Measurements from ENCODE around the gene DNAI2. TPM values are rescaled to one million over a fixed set of nuclear protein-coding genes. Genes with fewer than 3 reads are reported as not detected.
A peak's percentile ranks its signal among the peaks of the same experiment; 100 is the strongest.

Gene DNAI2
- total and polyA plus RNA-seq, 9 of the 15 experiments (the other 6 are each of a cell fraction or from before 2014, with no cell fraction given): not detected

DNA sequence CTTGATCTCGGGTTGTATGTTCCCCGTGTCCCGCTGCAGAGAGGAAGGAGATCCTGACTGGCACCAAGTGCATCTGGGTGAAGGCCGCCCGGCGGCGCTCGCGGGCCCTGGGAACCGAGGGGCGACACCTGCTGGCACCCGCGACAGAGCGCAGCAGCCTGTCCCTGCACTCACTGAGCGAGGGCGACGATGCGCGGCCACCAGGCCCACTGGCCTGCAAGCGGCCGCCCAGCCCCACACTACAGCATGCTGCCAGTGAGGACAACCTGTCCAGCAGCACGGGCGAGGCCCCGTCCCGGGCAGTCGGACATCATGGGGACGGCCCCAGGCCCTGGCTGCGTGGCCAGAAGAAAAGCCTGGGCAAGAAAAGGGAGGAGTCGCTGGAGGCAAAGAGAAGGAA lies 80.1 kb downstream of the DNAI2 start (continued):
- TF ChIP-seq XRCC5 (IDR thresholded peaks at IDR 0.05; ENCODE audit: low read depth, low read length): peak; percentile 66; the same call in 1 of the 2 replicates
- TF ChIP-seq, protein P1, sequence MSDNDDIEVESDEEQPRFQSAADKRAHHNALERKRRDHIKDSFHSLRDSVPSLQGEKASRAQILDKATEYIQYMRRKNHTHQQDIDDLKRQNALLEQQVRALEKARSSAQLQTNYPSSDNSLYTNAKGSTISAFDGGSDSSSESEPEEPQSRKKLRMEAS (CRISPR knock-in tag; IDR thresholded peaks at IDR 0.05): 0 out of 2 replicates have a peak, but pooled peaks have one; percentile 15
- no peak for TF ChIP-seq HMG20B (CRISPR knock-in tag; IDR thresholded peaks at IDR 0.05)
- no peak for TF ChIP-seq KLF16 (IDR thresholded peaks at IDR 0.05)
- TF ChIP-seq JUND (IDR thresholded peaks at IDR 0.05; ENCODE audit: borderline replicate concordance, low read depth, low read length): peak; percentile 36; the same call in 1 of the 2 replicates
- no peak for TF ChIP-seq JUND (tag; IDR thresholded peaks at IDR 0.05; ENCODE audit: borderline replicate concordance, low read depth, low read length)
- TF ChIP-seq CREM (IDR thresholded peaks at IDR 0.05; ENCODE audit: low read depth): peak; percentile 48; the same call in 1 of the 2 replicates
- TF ChIP-seq, protein P2, sequence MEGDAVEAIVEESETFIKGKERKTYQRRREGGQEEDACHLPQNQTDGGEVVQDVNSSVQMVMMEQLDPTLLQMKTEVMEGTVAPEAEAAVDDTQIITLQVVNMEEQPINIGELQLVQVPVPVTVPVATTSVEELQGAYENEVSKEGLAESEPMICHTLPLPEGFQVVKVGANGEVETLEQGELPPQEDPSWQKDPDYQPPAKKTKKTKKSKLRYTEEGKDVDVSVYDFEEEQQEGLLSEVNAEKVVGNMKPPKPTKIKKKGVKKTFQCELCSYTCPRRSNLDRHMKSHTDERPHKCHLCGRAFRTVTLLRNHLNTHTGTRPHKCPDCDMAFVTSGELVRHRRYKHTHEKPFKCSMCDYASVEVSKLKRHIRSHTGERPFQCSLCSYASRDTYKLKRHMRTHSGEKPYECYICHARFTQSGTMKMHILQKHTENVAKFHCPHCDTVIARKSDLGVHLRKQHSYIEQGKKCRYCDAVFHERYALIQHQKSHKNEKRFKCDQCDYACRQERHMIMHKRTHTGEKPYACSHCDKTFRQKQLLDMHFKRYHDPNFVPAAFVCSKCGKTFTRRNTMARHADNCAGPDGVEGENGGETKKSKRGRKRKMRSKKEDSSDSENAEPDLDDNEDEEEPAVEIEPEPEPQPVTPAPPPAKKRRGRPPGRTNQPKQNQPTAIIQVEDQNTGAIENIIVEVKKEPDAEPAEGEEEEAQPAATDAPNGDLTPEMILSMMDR (IDR thresholded peaks at IDR 0.05 in 2 of 3, conservative IDR thresholded peaks at IDR 0.05 in 1 of 3; ENCODE audit: insufficient read depth in 2 of 3, low read depth in 1 of 3, low read length in 3 of 3): peak; percentile 97 to 100 (median 100)
- TF ChIP-seq ZNF263 (CRISPR knock-in tag; IDR thresholded peaks at IDR 0.05; ENCODE audit: borderline replicate concordance): peak; percentile 54; the same call in 1 of the 2 replicates
- TF ChIP-seq, protein P3, sequence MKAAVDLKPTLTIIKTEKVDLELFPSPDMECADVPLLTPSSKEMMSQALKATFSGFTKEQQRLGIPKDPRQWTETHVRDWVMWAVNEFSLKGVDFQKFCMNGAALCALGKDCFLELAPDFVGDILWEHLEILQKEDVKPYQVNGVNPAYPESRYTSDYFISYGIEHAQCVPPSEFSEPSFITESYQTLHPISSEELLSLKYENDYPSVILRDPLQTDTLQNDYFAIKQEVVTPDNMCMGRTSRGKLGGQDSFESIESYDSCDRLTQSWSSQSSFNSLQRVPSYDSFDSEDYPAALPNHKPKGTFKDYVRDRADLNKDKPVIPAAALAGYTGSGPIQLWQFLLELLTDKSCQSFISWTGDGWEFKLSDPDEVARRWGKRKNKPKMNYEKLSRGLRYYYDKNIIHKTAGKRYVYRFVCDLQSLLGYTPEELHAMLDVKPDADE (conservative IDR thresholded peaks at IDR 0.05; ENCODE audit: control insufficient read depth, low read depth, low read length): no peak
- TF ChIP-seq, protein P4, sequence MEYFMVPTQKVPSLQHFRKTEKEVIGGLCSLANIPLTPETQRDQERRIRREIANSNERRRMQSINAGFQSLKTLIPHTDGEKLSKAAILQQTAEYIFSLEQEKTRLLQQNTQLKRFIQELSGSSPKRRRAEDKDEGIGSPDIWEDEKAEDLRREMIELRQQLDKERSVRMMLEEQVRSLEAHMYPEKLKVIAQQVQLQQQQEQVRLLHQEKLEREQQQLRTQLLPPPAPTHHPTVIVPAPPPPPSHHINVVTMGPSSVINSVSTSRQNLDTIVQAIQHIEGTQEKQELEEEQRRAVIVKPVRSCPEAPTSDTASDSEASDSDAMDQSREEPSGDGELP (CRISPR knock-in tag; IDR thresholded peaks at IDR 0.05; ENCODE audit: borderline replicate concordance): peak; percentile 44; the same call in 1 of the 2 replicates
- TF ChIP-seq, protein P5, sequence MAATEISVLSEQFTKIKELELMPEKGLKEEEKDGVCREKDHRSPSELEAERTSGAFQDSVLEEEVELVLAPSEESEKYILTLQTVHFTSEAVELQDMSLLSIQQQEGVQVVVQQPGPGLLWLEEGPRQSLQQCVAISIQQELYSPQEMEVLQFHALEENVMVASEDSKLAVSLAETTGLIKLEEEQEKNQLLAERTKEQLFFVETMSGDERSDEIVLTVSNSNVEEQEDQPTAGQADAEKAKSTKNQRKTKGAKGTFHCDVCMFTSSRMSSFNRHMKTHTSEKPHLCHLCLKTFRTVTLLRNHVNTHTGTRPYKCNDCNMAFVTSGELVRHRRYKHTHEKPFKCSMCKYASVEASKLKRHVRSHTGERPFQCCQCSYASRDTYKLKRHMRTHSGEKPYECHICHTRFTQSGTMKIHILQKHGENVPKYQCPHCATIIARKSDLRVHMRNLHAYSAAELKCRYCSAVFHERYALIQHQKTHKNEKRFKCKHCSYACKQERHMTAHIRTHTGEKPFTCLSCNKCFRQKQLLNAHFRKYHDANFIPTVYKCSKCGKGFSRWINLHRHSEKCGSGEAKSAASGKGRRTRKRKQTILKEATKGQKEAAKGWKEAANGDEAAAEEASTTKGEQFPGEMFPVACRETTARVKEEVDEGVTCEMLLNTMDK (IDR thresholded peaks at IDR 0.05; ENCODE audit: borderline replicate concordance, insufficient read depth, low read depth, low read length, poor library complexity, severe bottlenecking): peak; percentile 64
- no peak for TF ChIP-seq SMAD1 (IDR thresholded peaks at IDR 0.05; ENCODE audit: low read depth, low read length, partially characterized antibody)
- TF ChIP-seq, protein P6, sequence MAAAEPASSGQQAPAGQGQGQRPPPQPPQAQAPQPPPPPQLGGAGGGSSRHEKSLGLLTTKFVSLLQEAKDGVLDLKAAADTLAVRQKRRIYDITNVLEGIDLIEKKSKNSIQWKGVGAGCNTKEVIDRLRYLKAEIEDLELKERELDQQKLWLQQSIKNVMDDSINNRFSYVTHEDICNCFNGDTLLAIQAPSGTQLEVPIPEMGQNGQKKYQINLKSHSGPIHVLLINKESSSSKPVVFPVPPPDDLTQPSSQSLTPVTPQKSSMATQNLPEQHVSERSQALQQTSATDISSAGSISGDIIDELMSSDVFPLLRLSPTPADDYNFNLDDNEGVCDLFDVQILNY (CRISPR knock-in tag; IDR thresholded peaks at IDR 0.05): no peak
- no peak for TF ChIP-seq RBM14 (IDR thresholded peaks at IDR 0.05; ENCODE audit: borderline replicate concordance, insufficient read depth, low read depth, low read length)

All from K562 (cell line).